ENCODE data around the gene HSPA12B.

HSPA12B gene

DNA sequence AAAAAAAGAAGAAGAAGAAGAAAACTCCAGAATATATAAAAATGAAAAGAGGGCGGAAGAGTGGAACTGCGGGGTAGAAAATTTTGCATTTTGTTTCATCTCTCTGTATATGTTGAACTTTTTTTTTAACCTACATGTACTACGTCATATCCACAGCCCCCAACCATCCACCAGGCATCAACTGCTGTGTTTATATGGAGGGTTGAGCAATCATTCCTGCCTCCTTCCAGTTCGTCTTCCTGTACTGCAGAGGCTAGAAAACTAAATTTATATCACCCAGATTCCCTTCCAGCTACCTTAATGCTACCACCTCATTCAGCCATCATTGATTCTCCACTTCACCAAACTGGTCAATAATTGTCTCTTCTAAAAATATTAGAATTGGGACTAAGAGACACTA is 10.6 kb upstream of the HSPA12B start:
- Histone ChIP-seq H3K36me3 (ENCODE audit: control insufficient read depth in 2 of 2, insufficient read depth in 1 of 2, low read length in 2 of 2) (no peaks in the 10 kb centered on the region), H3K27ac (ENCODE audit: extremely low read depth, low read depth, low read length) (no peak overlapping the region), H3K4me3 (ENCODE audit: low read depth, low read length) (no peak overlapping the region), H3K4me1 (ENCODE audit: control insufficient read depth, insufficient read depth, low read length) (no peaks in the 10 kb centered on the region; the same call in 1 of the 2 replicates), H3K9me3 (ENCODE audit: control insufficient read depth, insufficient read depth, low read depth, low read length) (no peaks in the 10 kb centered on the region)
- TF ChIP-seq ZNF768 (tag by site-specific recombination; IDR thresholded peaks at IDR 0.05) (no peak), GLI4 (tag by site-specific recombination; IDR thresholded peaks at IDR 0.05) (no peak), ZNF248 (tag by site-specific recombination; IDR thresholded peaks at IDR 0.05) (no peak), ZNF140 (tag by site-specific recombination; IDR thresholded peaks at IDR 0.05) (no peak), ZNF626 (tag by site-specific recombination; IDR thresholded peaks at IDR 0.05) (no peak), ZNF530 (tag by site-specific recombination; IDR thresholded peaks at IDR 0.05; ENCODE audit: low read depth) (no peak), ZNF664 (tag by site-specific recombination; IDR thresholded peaks at IDR 0.05) (no peak), ZNF266 (tag by site-specific recombination; IDR thresholded peaks at IDR 0.05; ENCODE audit: low read depth) (no peak), ZNF292 (tag by site-specific recombination; IDR thresholded peaks at IDR 0.05; ENCODE audit: borderline replicate concordance, low read depth) (no peak), ZNF132 (tag by site-specific recombination; IDR thresholded peaks at IDR 0.05; ENCODE audit: borderline replicate concordance) (no peak), PRDM1 (tag by site-specific recombination; IDR thresholded peaks at IDR 0.05) (no peak)
- TF ChIP-seq, protein P1, sequence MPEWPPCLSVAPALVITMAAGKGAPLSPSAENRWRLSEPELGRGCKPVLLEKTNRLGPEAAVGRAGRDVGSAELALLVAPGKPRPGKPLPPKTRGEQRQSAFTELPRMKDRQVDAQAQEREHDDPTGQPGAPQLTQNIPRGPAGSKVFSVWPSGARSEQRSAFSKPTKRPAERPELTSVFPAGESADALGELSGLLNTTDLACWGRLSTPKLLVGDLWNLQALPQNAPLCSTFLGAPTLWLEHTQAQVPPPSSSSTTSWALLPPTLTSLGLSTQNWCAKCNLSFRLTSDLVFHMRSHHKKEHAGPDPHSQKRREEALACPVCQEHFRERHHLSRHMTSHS (tag by site-specific recombination; IDR thresholded peaks at IDR 0.05): no peak
- TF ChIP-seq, protein P2, sequence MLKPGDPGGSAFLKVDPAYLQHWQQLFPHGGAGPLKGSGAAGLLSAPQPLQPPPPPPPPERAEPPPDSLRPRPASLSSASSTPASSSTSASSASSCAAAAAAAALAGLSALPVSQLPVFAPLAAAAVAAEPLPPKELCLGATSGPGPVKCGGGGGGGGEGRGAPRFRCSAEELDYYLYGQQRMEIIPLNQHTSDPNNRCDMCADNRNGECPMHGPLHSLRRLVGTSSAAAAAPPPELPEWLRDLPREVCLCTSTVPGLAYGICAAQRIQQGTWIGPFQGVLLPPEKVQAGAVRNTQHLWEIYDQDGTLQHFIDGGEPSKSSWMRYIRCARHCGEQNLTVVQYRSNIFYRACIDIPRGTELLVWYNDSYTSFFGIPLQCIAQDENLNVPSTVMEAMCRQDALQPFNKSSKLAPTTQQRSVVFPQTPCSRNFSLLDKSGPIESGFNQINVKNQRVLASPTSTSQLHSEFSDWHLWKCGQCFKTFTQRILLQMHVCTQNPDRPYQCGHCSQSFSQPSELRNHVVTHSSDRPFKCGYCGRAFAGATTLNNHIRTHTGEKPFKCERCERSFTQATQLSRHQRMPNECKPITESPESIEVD (tag by site-specific recombination; IDR thresholded peaks at IDR 0.05): no peak
- TF ChIP-seq, protein P3, sequence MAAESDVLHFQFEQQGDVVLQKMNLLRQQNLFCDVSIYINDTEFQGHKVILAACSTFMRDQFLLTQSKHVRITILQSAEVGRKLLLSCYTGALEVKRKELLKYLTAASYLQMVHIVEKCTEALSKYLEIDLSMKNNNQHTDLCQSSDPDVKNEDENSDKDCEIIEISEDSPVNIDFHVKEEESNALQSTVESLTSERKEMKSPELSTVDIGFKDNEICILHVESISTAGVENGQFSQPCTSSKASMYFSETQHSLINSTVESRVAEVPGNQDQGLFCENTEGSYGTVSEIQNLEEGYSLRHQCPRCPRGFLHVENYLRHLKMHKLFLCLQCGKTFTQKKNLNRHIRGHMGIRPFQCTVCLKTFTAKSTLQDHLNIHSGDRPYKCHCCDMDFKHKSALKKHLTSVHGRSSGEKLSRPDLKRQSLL (tag by site-specific recombination; IDR thresholded peaks at IDR 0.05): no peak
- ChIA-PET CTCF (interaction anchor here (0.6 to 1.4 kb wide), 6 partner anchors 11 to 142 kb away, joined by 3 to 11 read pairs (median 4); no protein-coding TSS in a partner anchor), POLR2A (no interaction called here)

DNA sequence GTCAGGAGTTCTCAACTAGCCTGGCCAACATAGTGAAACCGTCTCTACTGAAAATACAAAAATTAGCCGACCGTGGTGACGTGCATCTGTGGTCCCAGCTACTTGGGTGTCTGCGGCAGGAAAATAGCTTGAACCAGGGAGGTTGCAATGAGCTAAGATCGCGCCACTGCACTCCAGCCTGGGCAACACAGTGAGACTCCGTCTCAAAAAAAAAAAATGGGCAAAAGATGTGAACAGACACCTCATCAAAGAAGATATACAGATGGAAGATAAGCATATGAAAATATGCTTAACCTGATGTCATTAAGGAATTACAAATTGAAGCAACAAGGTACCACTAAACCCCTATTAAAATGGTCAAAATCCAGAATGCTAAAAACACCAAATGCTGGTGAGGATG is 9.2 kb upstream of the HSPA12B start:
- Histone ChIP-seq H3K27ac (ENCODE audit: extremely low read depth, low read depth, low read length) (no peak overlapping the region), H3K36me3 (ENCODE audit: control insufficient read depth in 2 of 2, insufficient read depth in 1 of 2, low read length in 2 of 2) (no peaks in the 10 kb centered on the region), H3K4me1 (ENCODE audit: control insufficient read depth, insufficient read depth, low read length) (peaks cover 10% of the 10 kb centered on the region), H3K4me3 (ENCODE audit: low read depth, low read length) (no peak overlapping the region), H3K9me3 (ENCODE audit: control insufficient read depth, insufficient read depth, low read depth, low read length) (no peaks in the 10 kb centered on the region)
- no peak for TF ChIP-seq OSR2 (tag by site-specific recombination; IDR thresholded peaks at IDR 0.05)
- TF ChIP-seq ZNF366 (tag by site-specific recombination; conservative IDR thresholded peaks at IDR 0.05): no peak
- TF ChIP-seq GLI4 (tag by site-specific recombination; IDR thresholded peaks at IDR 0.05): no peak
- TF ChIP-seq, protein P4, sequence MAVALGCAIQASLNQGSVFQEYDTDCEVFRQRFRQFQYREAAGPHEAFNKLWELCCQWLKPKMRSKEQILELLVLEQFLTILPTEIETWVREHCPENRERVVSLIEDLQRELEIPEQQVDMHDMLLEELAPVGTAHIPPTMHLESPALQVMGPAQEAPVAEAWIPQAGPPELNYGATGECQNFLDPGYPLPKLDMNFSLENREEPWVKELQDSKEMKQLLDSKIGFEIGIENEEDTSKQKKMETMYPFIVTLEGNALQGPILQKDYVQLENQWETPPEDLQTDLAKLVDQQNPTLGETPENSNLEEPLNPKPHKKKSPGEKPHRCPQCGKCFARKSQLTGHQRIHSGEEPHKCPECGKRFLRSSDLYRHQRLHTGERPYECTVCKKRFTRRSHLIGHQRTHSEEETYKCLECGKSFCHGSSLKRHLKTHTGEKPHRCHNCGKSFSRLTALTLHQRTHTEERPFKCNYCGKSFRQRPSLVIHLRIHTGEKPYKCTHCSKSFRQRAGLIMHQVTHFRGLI (tag by site-specific recombination; IDR thresholded peaks at IDR 0.05): no peak
- TF ChIP-seq, protein P5, sequence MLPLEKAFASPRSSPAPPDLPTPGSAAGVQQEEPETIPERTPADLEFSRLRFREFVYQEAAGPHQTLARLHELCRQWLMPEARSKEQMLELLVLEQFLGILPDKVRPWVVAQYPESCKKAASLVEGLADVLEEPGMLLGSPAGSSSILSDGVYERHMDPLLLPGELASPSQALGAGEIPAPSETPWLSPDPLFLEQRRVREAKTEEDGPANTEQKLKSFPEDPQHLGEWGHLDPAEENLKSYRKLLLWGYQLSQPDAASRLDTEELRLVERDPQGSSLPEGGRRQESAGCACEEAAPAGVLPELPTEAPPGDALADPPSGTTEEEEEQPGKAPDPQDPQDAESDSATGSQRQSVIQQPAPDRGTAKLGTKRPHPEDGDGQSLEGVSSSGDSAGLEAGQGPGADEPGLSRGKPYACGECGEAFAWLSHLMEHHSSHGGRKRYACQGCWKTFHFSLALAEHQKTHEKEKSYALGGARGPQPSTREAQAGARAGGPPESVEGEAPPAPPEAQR (tag by site-specific recombination; IDR thresholded peaks at IDR 0.05): no peak
- TF ChIP-seq ZNF596 (tag by site-specific recombination; IDR thresholded peaks at IDR 0.05): no peak
- CTCF ChIA-PET: interaction anchor here (1.4 to 1.5 kb wide), 2 partner anchors 12 to 44 kb away, joined by 3 to 7 read pairs; partner anchors contain the start of gene ADISSP
- POLR2A ChIA-PET: no interaction called here
